GM15510 (cell line): ENCODE results near the gene ZYX.

ENCODE experiments used
- POLR2A ChIP-seq: IDR thresholded peaks from 3 replicates; pipeline ENCODE4 v1.6.1; 2011; ENCODE audit warnings: borderline replicate concordance; ENCODE audit not compliant: insufficient read length; ENCODE audit errors: extremely low read depth

Gene ZYX, protein sequence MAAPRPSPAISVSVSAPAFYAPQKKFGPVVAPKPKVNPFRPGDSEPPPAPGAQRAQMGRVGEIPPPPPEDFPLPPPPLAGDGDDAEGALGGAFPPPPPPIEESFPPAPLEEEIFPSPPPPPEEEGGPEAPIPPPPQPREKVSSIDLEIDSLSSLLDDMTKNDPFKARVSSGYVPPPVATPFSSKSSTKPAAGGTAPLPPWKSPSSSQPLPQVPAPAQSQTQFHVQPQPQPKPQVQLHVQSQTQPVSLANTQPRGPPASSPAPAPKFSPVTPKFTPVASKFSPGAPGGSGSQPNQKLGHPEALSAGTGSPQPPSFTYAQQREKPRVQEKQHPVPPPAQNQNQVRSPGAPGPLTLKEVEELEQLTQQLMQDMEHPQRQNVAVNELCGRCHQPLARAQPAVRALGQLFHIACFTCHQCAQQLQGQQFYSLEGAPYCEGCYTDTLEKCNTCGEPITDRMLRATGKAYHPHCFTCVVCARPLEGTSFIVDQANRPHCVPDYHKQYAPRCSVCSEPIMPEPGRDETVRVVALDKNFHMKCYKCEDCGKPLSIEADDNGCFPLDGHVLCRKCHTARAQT

GRCh38 chr7:143380646-143381426, at the start of gene ZYX:
TSS of gene ZYX (plus strand) at chr7:143381345. CDS start at chr7:143381572, 227 bp downstream.
- TF ChIP-seq POLR2A: peak; percentile 72

DNA sequence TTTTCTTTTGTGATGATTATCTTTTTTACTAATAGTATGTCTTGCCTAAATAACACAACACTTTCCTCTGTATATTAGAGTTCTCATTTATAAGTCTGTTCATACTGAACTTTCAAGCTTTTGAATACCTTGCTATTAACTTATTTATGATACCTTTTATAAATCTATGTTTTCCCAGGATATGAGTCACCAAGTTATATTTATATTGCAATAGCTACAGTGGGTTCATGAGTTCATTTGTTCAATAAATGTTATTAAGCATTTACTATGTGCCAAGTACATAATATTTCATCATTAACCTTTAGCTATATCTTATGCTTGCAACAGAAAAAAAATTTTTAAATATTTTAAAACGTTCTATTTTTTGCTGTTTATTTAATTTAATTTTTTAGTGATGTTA, 46.9 kb upstream of the ZYX start:
- no peak for TF ChIP-seq POLR2A

DNA sequence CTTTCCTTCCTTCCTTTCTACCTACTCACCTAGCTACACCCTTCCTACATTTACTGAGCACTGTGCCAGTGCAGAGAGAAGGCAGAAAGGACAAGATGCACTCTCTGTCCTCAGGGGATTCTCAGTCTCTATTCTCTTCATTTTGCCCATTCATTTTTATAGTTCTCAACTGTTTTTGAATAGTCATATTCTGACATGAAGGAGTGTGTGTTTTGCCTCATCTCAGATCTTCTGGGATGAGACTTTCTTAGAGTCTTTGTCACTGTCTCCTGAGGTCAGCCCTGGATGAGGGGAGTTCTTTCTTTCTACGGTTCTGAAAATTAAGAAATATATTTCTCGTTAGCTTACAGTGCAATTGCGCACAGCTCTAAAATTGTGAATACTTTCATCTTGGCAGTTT, 43.9 kb upstream of the ZYX start:
- no peak for TF ChIP-seq POLR2A

GRCh38 chr7:143341842-143342241, 39.3 kb upstream of the ZYX start:
- no peak for TF ChIP-seq POLR2A

- TF ChIP-seq POLR2A: no peak
Observed at GRCh38 chr7:143343596-143343995, 37.5 kb upstream of the ZYX start.

- TF ChIP-seq POLR2A: no peak
Observed at GRCh38 chr7:143345428-143345900, 35.7 kb upstream of the ZYX start.

DNA sequence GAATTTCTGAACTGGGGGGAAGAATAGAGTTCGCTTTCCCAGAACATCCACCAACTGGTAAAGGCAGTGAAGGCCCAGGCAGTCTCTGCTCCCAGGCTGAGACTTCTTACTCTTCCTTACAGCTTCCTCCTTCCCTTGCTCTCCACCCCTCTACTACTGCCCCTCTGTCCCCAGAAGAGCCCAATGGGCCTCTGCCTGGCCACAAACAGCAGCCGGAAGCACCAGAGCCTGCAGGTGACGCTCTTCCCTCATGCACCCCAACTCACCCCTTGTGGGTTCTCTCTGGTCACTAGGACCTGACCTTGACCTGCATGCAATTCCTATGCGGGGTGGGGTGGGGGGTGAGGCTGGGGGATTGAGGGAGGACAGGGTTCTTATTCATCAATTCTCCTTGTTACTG, 35.1 kb upstream of the ZYX start:
- no peak for TF ChIP-seq POLR2A

DNA sequence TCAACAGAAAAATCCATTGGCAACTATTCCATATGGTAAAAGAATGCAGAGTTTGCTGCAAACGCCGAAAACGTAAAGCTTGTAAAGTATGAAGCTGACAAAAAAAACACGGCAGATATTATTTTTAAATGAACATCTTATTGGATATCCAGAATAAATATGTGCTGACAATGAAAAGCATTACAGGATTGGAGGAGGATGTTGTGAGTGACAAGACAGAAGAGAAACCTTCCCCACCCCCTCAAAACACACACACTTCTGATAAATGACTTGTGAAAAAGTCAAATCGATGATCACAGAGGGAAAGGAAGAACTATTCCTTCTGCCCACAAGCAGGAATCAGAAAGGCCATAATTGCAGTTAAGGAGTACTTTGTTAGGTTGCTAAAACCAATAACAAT, 33.2 kb upstream of the ZYX start:
- no peak for TF ChIP-seq POLR2A

GRCh38 chr7:143351060-143351459, 30.1 kb upstream of the ZYX start:
- TF ChIP-seq POLR2A: no peak

DNA sequence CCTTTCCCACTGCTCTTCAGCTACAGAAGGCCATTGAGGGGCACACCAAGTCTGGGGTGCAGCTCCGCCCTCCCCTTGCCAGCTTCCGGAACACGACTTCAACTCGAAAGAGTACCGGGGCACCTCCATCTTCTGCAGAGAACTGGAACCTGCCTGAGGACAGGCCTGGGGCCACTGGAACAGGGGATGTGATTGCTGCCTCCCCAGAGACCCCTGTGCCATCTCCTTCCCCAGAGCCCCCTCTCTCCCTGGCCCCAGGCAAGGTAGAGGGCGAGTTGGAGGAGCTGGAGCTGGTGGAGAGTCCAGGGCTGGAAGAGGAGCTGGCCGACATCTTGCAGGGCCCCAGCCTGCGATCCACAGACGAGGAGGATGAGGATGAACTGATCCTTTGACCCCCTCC, 29.6 kb upstream of the ZYX start:
- no peak for TF ChIP-seq POLR2A

- TF ChIP-seq POLR2A: no peak
Observed at GRCh38 chr7:143352531-143353002, 28.6 kb upstream of the ZYX start.

- TF ChIP-seq POLR2A: no peak
Observed at GRCh38 chr7:143354376-143354775, 26.8 kb upstream of the ZYX start.

GRCh38 chr7:143354965-143355364, 26.2 kb upstream of the ZYX start:
- TF ChIP-seq POLR2A: no peak

- no peak for TF ChIP-seq POLR2A
Observed at GRCh38 chr7:143355450-143356385, 25.4 kb upstream of the ZYX start.
